Measurements from ENCODE around the gene B4GALNT2. TPM values are rescaled to one million over a fixed set of nuclear protein-coding genes. Genes with fewer than 3 reads are reported as not detected.
A peak's percentile ranks its signal among the peaks of the same experiment; 100 is the strongest.
"Not testable (repeated sequence)": the region's sequence is repeated elsewhere in the genome, so short reads cannot be mapped to it uniquely, and the experiment has no call there.

Gene B4GALNT2
- polyA plus RNA-seq, 3 donors = 0.40 to 2.8 (median 2.4) TPM

DNA sequence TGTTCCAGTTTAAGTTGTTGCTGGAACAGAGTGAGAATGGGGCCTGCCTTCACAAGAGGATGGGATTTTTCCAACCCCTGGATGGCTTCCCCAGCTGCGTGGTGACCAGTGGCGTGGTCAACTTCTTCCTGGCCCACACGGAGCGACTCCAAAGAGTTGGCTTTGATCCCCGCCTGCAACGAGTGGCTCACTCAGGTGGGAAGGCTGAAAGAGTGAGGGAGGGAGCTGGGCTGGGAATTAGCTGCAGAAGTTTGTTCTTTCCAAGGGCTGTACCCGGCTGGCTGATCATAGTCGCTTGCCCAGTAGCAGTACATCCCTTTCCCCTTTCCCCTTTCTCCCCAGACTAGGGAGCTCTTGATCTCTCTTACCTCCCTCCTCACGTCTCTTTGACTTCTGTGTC lies 36.1 kb downstream of the B4GALNT2 start:
- DNase-seq (ENCODE audit: extremely low read depth in 1 of 11, low read depth in 9 of 11, low spot score in 4 of 11) = no peak

DNA sequence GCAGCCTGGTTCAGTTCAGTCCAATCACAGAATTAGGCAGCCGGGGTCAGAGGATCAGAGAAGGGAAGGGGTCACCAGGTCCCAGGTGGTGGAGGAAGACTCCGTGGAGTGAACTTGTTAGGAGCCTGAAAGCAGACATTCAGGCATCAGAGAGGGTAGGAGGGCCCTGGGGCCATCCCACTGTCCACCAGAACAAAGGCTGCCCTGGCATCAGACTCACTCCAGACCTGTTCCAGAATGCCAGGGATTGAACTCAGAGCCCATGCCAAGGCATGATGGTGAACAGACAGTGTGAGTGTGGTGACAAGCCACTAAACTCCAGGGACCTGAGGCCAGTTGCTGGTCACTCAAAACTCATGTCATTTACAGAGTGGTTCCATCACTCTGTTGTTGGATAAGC lies 37.6 kb downstream of the B4GALNT2 start:
- no peak for DNase-seq (ENCODE audit: extremely low read depth in 1 of 11, low read depth in 9 of 11, low spot score in 4 of 11)

DNA sequence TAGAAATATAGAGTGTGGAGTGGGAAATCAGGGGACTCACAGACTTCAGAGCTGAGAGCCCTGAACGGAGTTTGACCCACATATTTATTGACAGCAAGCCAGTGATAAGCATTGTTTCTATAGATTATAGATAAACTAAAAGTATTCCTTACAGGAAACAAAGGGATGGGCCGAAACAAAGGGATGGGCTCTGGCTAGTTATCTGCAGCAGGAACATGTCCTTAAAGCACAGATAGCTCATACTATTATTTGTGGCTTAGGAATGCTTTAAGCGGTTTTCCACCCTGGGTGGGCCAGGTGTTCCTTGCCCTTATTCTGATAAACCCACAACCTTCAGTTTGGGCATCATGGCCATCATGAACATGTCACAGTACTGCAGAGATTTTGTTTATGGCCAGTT lies 38.1 kb downstream of the B4GALNT2 start:
- not testable (repeated sequence) for DNase-seq (ENCODE audit: extremely low read depth in 1 of 11, low read depth in 9 of 11, low spot score in 4 of 11)

DNA sequence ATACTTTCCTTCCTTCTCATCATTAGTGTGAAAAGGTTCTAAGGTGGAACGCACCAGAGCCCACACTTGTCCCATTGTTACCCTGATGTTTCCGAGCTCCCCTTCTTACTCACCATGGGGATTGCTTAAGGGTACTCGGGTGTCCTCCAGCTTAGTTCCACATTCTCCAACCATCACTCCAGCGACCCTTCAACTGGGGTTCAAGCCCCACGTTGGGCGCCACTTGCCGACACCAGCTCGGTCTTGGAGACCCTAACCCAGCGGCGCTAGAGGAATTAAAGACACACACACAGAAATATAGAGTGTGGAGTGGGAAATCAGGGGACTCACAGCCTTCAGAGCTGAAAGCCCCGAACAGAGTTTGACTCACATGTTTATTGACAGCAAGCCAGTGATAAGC lies 43.4 kb downstream of the B4GALNT2 start:
- not testable (repeated sequence) for DNase-seq (ENCODE audit: extremely low read depth in 1 of 11, low read depth in 9 of 11, low spot score in 4 of 11)

GRCh38 chr17:49180303-49180702 lies 47.7 kb downstream of the B4GALNT2 start:
- DNase-seq (ENCODE audit: extremely low read depth in 1 of 11, low read depth in 9 of 11, low spot score in 4 of 11) = peak in 4 of 11 donors; percentile 11 to 33 (median 14)

GRCh38 chr17:49180998-49181635 lies 48.5 kb downstream of the B4GALNT2 start:
- no peak for DNase-seq (ENCODE audit: extremely low read depth in 1 of 11, low read depth in 9 of 11, low spot score in 4 of 11)

GRCh38 chr17:49183341-49183740 lies 50.8 kb downstream of the B4GALNT2 start:
- DNase-seq (ENCODE audit: extremely low read depth in 1 of 11, low read depth in 9 of 11, low spot score in 4 of 11) = no peak

DNA sequence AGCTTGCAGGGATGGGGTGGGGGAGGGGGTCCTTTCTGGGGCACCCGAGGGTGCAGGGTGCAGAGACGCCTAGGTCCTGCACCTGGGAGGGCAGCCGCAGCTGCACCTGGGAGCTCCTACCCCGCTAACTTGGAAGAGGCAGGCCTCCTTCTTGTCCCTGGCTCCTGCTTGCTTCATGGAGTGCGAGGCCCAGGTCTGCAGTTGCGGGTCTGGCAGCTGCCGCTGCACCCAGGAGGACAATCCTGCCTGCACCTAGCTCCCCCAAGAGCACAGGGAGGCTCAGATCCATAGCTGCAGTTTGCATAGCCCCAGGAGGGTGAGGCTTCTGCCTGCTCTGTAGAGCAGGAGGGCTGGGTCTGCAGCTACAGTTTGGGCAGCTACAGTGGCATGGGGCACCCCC lies 51.2 kb downstream of the B4GALNT2 start:
- no peak for DNase-seq (ENCODE audit: extremely low read depth in 1 of 11, low read depth in 9 of 11, low spot score in 4 of 11)

DNA sequence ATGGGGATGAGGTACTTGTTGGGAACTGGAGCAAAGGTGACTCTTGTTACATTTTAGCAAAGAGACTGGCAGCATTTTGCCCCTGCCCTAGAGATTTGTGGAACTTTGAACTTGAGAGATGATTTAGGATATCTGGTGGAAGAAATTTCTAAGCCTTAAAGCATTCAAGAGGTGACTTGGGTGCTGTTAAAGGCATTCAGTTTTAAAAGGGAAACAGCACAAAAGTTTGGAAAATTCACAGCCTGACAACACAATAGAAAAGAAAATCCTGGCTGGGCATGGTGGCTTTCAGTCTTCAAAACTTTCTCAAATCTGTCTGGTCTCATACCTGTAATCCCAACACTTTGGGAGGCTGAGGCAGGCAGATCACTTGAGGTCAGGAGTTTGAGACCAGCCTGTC lies 52.0 kb downstream of the B4GALNT2 start:
- DNase-seq (ENCODE audit: extremely low read depth in 1 of 11, low read depth in 9 of 11, low spot score in 4 of 11) = not testable (repeated sequence)

GRCh38 chr17:49185381-49185780 lies 52.8 kb downstream of the B4GALNT2 start:
- not testable (repeated sequence) for DNase-seq (ENCODE audit: extremely low read depth in 1 of 11, low read depth in 9 of 11, low spot score in 4 of 11)

DNA sequence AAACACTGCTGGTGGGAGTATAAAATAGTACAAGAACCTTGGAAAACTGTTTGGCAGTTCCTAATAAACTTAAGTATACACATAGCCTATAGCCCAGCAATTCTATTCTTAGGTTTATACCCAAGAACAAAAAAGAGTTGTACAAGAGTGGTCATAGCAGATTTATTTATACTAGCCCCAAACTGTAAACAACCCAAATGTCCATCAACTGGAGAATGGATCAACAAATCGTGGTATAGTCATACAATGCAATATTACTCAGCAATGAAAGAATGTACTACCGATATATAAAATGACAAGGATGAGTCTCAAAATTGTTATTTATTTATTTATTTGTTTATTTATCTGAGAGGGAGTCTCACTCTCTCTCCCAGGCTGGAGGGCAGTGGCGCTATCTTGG lies 54.7 kb downstream of the B4GALNT2 start:
- DNase-seq (ENCODE audit: extremely low read depth in 1 of 11, low read depth in 9 of 11, low spot score in 4 of 11) = no peak

DNA sequence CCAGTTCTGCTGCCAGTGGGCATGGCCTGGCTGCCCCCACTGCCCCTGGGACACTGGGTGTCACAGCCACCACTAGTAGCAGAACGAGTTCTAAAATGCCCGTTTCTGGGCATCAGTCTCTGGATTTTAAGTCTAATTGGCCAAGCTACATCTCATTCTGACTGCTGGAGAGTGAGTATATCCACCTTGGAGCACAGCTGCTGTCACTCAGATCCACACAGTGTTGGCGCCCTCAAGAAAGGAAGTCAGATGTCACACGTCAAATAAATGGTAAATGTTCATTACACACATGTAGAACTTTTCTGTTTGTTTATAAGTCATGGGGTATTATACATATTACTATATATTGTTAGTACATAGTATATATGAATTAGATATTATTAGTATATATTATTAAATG lies 58.4 kb downstream of the B4GALNT2 start:
- no peak for DNase-seq (ENCODE audit: extremely low read depth in 1 of 11, low read depth in 9 of 11, low spot score in 4 of 11)

DNA sequence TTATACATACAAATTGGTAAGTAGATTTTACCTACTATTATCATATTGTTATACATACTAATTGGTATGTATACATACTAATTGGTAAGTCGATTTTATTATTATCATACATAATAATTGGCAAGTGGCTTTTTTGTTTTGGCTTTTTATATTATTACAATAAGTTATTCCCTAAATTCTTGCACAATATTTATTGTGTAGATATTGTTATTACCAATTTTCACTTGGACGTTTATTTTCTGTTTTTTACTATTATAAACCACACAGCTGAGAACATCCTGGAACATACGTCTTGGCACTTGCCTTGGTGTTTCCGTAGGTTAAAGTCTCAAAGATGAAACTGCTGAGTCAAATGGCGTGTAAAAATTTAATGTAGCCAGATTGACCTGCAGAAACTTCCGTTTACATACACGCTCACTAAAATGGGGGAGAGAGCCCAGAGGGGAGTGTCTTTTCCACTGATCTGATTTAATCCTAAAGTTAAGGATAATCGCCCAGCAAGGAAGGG lies 58.9 kb downstream of the B4GALNT2 start:
- DNase-seq (ENCODE audit: extremely low read depth in 1 of 11, low read depth in 9 of 11, low spot score in 4 of 11) = no peak

GRCh38 chr17:49191917-49192741 lies 59.6 kb downstream of the B4GALNT2 start:
- DNase-seq (ENCODE audit: extremely low read depth in 1 of 11, low read depth in 9 of 11, low spot score in 4 of 11) = peak; percentile 75 to 90 (median 87)

DNA sequence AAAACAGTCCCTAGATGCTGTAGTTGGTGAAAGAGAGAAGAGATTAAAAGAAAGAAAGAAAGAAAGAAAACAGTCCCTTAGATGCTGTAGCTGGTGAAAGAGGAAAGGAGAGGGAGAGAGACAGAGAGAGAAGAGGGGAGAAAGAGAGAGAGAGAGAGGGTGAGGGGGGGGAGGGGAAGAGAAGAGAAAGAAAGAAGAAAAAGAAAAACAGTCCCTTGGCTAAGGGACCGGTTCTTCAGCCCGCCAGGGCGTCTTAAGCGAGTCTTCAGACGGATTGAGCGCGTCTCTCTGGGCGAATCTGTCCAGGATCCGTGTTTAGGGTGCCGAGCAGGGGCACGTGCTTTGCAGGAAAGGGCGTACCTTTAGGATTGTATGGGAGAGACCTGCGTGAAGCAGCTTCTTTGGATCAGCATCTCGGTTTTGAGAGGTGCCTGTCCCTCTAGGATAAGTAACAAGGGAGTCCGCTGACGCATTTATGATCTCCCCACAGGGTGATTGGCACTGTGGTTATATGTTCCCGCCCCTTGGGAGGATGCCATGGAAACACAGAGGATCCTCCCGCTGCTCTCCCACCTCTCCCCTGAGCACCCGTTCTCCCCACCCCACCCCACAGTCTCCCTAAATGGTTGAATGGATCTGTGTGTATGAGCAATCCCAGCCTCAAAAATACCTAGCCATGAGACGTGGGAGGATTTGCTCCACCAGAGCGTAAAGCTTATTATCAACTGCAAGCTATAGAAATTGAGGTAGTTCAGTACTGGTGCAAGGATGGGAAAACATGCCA lies 61.1 kb downstream of the B4GALNT2 start:
- peak; percentile 53 to 85 (median 73) for DNase-seq (ENCODE audit: extremely low read depth in 1 of 11, low read depth in 9 of 11, low spot score in 4 of 11)

- DNase-seq (ENCODE audit: extremely low read depth in 1 of 11, low read depth in 9 of 11, low spot score in 4 of 11) = no peak
These were observed 61.7 kb downstream of the B4GALNT2 start for GRCh38 chr17:49194297-49194607.

DNA sequence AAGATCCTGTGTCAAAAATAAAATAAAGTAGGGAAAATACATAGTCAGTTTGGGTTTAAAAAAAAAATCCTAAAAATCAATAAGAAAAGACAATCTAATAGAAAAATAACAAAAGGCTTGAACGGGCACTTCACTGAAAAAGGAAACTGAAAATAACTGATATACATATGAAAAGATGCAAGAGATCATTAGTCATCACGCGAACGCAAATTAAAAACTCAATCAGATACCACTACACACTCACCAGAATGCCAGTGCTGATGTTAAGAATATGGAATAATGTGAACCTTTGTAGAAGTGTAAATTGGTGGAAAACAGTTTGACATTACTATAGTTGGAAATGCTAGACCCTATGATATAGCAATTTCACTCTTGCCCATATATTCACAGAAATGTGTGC lies 63.2 kb downstream of the B4GALNT2 start:
- DNase-seq (ENCODE audit: extremely low read depth in 1 of 11, low read depth in 9 of 11, low spot score in 4 of 11) = no peak

DNA sequence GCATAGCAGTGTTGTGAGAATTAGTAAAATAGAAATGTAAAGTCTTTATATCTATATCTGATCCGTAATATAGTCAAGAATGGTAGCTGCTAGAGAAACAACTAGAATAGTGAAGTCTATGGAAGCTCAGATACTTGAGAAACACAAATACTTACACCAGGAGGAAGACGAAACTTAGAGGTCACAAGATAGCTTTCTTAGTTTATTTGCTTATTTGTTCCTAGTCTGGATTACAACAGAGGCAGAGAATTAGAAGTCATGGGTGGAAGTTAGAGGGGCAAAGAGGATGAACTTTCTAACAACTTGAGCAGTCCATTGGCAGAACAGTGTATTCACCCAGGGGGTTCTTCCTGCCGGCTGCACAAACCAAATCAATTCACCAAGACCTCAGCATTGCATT lies 64.0 kb downstream of the B4GALNT2 start:
- DNase-seq (ENCODE audit: extremely low read depth in 1 of 11, low read depth in 9 of 11, low spot score in 4 of 11) = no peak

- no peak for DNase-seq (ENCODE audit: extremely low read depth in 1 of 11, low read depth in 9 of 11, low spot score in 4 of 11)
These were observed 64.9 kb downstream of the B4GALNT2 start for GRCh38 chr17:49197346-49197998.

All from renal cortex interstitium (tissue), 11 donors.